GM13977 (cell line): Measurements from ENCODE around the gene MCUB.

ENCODE experiments used
- DNase-seq: peaks from one replicate; pipeline ENCODE4 v3.0.0; 2012; ENCODE audit warnings: low spot score
- in situ Hi-C: fragments of 300-500 bp; cut with MboI; formaldehyde crosslinking; loops from one replicate; pipeline ENCODE4 v1.12.0; 2022; ENCODE audit warnings: low sequenced_read_pairs, low pct_unique_long_range_greater_than_20kb, mixed read lengths, inconsistent platforms; ENCODE audit not compliant: unreplicated experiment
- TF ChIP-seq, protein P1 (sequence below): IDR thresholded peaks from 2 replicates; pipeline ENCODE4 v1.5.1; 2012; ENCODE audit warnings: mild to moderate bottlenecking, control low read depth; ENCODE audit not compliant: insufficient read depth; ENCODE audit errors: extremely low read depth, missing control alignments

The MCUB gene

DNA sequence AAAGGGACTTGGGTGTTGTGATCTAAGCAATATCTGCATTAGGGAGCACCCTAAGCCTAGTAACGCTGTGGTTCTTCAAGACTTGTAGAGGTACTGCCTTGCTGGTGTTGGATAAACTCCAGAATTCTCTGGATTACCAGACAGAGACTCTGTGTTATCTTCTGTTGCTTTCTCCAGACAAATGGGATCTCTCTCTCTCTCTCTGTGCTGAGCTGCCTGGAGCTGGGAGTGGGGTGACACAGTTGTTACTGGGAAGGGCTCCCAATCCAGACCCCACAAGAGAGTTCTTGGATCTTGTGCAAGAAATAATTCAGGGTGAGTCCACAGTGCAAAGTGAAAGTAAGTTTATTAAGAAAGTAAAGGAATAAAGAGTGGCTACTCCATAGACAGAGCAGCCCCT is 48.8 kb downstream of the MCUB start:
- TF ChIP-seq, protein P1, sequence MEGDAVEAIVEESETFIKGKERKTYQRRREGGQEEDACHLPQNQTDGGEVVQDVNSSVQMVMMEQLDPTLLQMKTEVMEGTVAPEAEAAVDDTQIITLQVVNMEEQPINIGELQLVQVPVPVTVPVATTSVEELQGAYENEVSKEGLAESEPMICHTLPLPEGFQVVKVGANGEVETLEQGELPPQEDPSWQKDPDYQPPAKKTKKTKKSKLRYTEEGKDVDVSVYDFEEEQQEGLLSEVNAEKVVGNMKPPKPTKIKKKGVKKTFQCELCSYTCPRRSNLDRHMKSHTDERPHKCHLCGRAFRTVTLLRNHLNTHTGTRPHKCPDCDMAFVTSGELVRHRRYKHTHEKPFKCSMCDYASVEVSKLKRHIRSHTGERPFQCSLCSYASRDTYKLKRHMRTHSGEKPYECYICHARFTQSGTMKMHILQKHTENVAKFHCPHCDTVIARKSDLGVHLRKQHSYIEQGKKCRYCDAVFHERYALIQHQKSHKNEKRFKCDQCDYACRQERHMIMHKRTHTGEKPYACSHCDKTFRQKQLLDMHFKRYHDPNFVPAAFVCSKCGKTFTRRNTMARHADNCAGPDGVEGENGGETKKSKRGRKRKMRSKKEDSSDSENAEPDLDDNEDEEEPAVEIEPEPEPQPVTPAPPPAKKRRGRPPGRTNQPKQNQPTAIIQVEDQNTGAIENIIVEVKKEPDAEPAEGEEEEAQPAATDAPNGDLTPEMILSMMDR: no peak
- DNase-seq: no peak

DNA sequence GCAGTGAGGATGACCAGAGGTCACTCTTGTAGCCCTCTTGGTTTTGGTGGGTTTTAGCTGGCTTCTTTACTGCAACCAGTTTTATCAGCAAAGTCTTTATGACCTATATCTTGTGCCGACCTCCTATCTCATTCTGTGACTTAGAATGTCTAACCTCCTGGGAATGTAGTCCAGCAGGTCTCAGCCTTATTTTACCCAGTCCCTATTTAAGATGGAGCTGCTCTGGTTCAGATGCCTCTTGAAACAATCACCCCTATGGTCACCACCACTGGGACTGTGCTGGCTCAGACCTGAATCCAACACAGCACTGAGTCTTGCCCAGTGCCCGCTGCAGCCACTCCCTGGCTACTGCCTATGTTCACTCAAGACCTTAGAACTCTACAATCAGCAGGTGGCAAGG is 49.4 kb downstream of the MCUB start:
- in situ Hi-C loops: no loop called here
- no peak for DNase-seq
- TF ChIP-seq, protein P1: no peak

More for the DNA sequence above, 48.8 kb downstream of the MCUB start:
- in situ Hi-C loops: no loop called here

DNA sequence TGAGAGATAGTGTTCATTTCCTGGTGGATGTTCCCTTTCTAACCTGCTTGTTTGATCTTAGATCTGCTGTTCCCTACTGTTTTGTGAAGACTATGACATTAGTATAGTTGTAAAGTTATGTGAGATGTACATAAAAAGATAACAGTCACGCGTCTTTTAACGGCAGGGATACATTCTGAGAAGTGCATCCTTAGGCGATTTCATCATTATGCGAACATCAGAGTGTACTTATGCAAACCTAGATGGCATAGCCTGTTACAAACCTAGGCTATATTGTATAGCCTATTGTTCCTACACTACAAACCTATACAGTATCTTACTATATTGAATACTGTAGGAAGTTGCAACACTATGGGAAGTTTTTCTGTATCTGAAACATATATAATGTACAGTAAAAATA is 50.4 kb downstream of the MCUB start:
- TF ChIP-seq, protein P1: no peak
- no peak for DNase-seq
- in situ Hi-C loops: no loop called here

DNA sequence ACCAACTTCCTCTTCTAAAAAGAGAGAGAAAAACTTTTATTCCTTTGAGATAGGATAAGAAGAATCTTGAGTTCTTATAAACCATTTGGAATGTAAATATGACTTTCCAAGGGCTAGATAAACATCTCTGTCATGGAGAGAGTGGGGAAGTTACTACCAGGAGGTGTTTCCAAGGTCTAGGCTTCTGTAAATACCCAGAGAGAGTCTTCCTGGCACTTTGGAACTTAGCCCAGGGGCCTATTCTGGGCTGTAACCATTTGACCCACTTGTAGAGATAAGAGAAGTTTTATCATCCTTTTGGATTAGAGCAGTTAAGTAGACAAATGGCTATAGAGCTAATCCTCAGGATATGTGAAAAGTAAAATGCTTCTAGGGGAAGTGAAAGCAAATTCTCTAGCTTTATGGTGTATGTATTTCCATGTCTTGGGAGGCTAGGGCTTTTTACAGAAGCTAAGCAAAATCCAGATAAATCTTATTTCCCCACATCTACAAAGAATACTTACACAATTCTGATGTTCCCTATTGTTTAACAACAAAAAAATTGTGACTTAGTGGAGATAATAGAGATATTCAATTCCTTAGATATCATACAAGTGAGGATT is 51.1 kb downstream of the MCUB start:
- TF ChIP-seq, protein P1: no peak
- in situ Hi-C loops: no loop called here
- DNase-seq: no peak

DNA sequence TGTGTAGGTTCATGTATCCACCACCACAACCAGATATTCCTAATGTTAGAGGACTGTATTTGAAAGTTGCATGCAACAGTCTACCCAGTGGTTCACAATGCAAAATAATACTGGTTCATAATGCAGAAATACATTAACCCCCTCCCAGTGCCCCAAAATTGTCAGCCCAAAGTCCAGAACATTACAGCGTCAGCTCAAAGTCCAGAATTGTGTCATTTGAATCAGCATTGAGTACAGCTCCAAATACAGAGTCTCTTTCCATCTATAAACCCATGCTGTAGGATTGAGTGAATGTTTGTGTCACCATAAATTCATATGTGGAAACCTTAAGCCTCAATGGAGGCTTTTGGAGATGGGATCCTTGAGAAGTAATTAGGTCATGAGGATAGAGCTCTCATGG is 54.0 kb downstream of the MCUB start:
- DNase-seq: no peak
- in situ Hi-C loops: no loop called here
- TF ChIP-seq, protein P1: no peak

DNA sequence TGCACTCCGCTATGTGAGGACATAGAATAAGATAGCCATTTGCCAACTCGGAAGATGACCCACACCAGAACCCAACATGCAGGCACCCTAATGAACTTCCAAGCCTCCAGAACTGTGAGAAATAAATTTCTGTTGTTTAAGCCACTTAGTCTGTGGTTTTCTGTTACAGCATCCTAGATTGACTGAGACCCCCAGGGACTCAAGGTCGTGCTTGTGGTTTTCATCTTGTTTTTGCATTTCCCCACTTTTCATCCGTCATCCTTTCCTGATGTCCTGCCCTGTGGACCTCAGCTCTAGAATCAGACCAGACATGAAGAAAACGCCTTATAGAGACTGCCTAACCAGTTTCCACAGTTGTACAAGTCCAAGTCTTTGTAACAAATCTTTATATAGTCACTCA is 54.4 kb downstream of the MCUB start:
- in situ Hi-C loops: no loop called here
- no peak for DNase-seq
- TF ChIP-seq, protein P1: no peak

DNA sequence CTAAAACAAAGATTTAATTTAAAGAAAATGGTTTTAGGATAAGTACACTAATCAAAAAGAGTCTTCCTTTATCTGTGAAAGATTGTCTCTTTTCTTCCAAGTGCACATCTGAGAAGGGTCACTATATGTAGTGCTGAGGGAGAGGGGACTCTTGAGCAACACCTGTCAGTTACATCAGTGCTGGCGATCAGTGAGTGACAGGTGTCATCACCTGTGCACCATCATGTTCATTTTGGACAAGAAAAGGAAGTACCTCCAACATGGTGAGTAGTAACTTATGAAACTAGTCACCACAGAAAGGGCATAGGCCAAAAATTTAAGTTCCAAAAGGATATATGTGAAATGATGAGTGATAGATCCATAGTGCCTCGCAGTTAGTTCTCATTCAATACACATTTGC is 55.7 kb downstream of the MCUB start:
- in situ Hi-C loops: no loop called here

More for the DNA sequence above, 55.7 kb downstream of the MCUB start:
- DNase-seq: no peak
- TF ChIP-seq, protein P1: no peak
